Gastrocnemius medialis (tissue), 4 donors: Measurements from ENCODE around the gene TOMM34. TPM values are rescaled to one million over a fixed set of nuclear protein-coding genes. Genes with fewer than 3 reads are reported as not detected.

Source experiments
- ATAC-seq, 2 donors: fragments of 150-250 bp; one replicate each; pipeline ENCODE4 v1.9.1; 2016
- DNase-seq, 2 donors: peaks; one replicate each; pipeline ENCODE4 v3.0.0-alpha.2; 2019
- H3K27ac ChIP-seq, 4 donors: fragments of 200-600 bp; sonication (generic); 1 replicate in 1 of 4; 2 replicates in 3 of 4; pipeline ENCODE4 v1.5.1; 2016 to 2018; ENCODE audit warnings: mild to moderate bottlenecking in 2 of 4, moderate library complexity in 1 of 4
- H3K27me3 ChIP-seq, 3 donors: fragments of 200-600 bp; sonication (generic) in 2 of 3; 1 replicate in 1 of 3; 2 replicates in 2 of 3; pipeline versions ENCODE4 v1.5.1 to v1.6.0; 2016 to 2019; ENCODE audit warnings: mild to moderate bottlenecking in 1 of 3, moderate library complexity in 1 of 3
- H3K36me3 ChIP-seq, 2 donors: fragments of 200-600 bp; sonication (generic) in 1 of 2; one replicate each; pipeline ENCODE4 v1.5.1; 2017 to 2018
- H3K4me1 ChIP-seq, 2 donors: fragments of 200-600 bp; sonication (generic) in 1 of 2; one replicate each; pipeline ENCODE4 v1.5.1; 2016 to 2017; ENCODE audit warnings: mild to moderate bottlenecking in 2 of 2
- H3K4me3 ChIP-seq, 4 donors: fragments of 200-600 bp; sonication (generic) in 3 of 4; 1 replicate in 1 of 4; 2 replicates in 3 of 4; pipeline ENCODE4 v1.5.1; 2016 to 2019; ENCODE audit warnings: mild to moderate bottlenecking in 2 of 4
- H3K9me3 ChIP-seq, 3 donors: fragments of 200-600 bp; sonication (generic) in 2 of 3; 1 replicate in 1 of 3; 2 replicates in 2 of 3; pipeline ENCODE4 v1.5.1; 2016 to 2019
- CTCF ChIP-seq, 5 experiments: fragments of 450-650 bp in 3 of 5; fragments of 200-600 bp in 2 of 5; sonication (generic) in 2 of 5; IDR thresholded peaks in 4 of 5; conservative IDR thresholded peaks in 1 of 5; 1 replicate in 4 of 5; 2 replicates in 1 of 5; pipeline ENCODE4 v1.5.1; 2016 to 2019; ENCODE audit warnings: antibody characterized with exemption in 5 of 5, mild to moderate bottlenecking in 3 of 5, moderate library complexity in 3 of 5
- POLR2A ChIP-seq, 2 donors: fragments of 450-650 bp; IDR thresholded peaks; one replicate each; pipeline ENCODE4 v1.6.1; 2017; ENCODE audit warnings: antibody characterized with exemption in 2 of 2, mild to moderate bottlenecking in 2 of 2, moderate library complexity in 2 of 2
- in situ Hi-C, 4 donors: fragments of 200-750 bp; cut with MboI; loops; one replicate each; pipeline versions ENCODE4 v1.15.0 to v1.8.0; 2017; ENCODE audit warnings: low sequenced_read_pairs in 4 of 4
- intact Hi-C: fragments of 100-400 bp; cut with DNase I; formaldehyde crosslinking; loops from one replicate; pipeline ENCODE4 v1.15.1; 2023; ENCODE audit warnings: low total_unique reads
- total RNA-seq, 4 donors: library from RNA; depleted of rRNA; stranded (reverse); fragments of >200 nt; gene quantifications; one replicate each; pipeline versions ENCODE4 v1.1.0 to v1.2.3, GENCODE V29; 2016

The TOMM34 gene
- total RNA-seq, 4 donors from 2014 or later = 9.8 to 19.2 (median 17.0) TPM

DNA sequence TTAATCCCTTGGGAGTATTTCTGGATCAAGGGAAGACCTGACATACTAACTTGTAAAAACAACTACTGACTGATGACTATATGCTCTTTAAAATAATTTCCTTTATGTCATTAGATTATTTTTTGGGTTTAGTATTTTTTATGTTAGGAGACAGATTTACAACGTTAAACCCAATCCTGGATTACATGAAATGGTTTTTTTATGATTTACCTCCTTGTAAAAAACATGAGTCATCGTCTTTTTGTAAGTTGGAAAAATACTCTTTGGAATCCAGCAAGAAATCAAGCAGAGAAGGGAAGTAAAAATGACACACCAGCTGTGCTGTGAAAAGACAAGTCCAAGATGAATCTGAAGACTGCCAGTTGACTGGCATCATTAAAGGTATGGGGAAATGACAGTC, 12.9 kb upstream of the TOMM34 start:
- H3K4me1 ChIP-seq = no peaks in the 10 kb centered on the region
- no peak for TF ChIP-seq CTCF (IDR thresholded peaks at IDR 0.05 in 4 of 5, conservative IDR thresholded peaks at IDR 0.05 in 1 of 5)
- ATAC-seq = no peak
- H3K27me3 ChIP-seq = no peaks in the 10 kb centered on the region
- no peak overlapping the region for H3K4me3 ChIP-seq
- intact Hi-C loops = no loop called here
- in situ Hi-C loops = loop anchor here in 1 of 4 donors (25.0 kb wide), 1 partner anchor 89 kb away; no protein-coding TSS in a partner anchor
- no peak for DNase-seq
- no peaks in the 10 kb centered on the region for H3K9me3 ChIP-seq
- H3K36me3 ChIP-seq = peaks cover 0 to 38% of the 10 kb centered on the region in 2 donors
- no peak overlapping the region for H3K27ac ChIP-seq

GRCh38 chr20:44970243-44970757, 10.1 kb upstream of the TOMM34 start:
- H3K4me1 ChIP-seq = peaks cover 11 to 15% of the 10 kb centered on the region in 2 donors
- no peak overlapping the region for H3K27ac ChIP-seq
- no peak overlapping the region for H3K4me3 ChIP-seq

DNA sequence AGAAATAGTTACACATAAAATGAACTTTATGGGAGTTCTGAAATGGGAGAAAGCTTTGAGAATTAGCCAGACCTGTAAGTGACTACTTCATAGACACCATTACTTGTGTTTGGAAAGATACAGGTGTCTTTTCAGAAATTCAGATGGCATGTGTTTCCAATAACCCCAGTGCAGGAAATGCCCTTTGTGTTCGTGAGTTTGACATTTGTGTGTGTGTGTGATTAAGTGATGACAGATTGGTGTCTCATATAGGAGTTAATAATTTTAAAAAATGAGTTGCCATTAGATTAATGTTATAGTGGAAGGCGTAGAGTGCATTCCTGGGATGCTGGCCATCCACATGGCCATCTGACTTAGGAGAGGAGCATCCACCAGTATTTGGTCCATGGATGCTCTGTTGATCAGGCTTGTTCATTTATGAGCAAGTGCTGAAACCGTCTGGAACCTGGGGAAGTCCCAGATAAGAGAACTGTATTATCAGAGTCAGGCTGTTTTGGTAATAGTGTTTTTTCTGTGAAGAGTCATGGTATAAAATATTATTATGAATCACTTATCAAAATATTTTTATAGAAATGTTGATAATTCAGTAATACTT, 9.2 kb upstream of the TOMM34 start:
- ATAC-seq (no peak), DNase-seq (no peak)
- intact Hi-C loops (loop anchor here (5.0 to 10.0 kb wide), 3 partner anchors 232 to 1433 kb away; partner anchors contain the start of gene IFT52), in situ Hi-C loops (loop anchor here in 1 of 4 donors (25.0 kb wide), 1 partner anchor 93 kb away; no protein-coding TSS in a partner anchor)
- TF ChIP-seq CTCF (IDR thresholded peaks at IDR 0.05 in 4 of 5, conservative IDR thresholded peaks at IDR 0.05 in 1 of 5) (no peak), POLR2A (IDR thresholded peaks at IDR 0.05) (no peak)
- Histone ChIP-seq H3K27ac (no peak overlapping the region), H3K4me1 (peaks cover 11 to 15% of the 10 kb centered on the region in 2 donors), H3K36me3 (peaks cover 0 to 25% of the 10 kb centered on the region in 2 donors), H3K4me3 (no peak overlapping the region), H3K9me3 (no peaks in the 10 kb centered on the region), H3K27me3 (no peaks in the 10 kb centered on the region)

More at GRCh38 chr20:44970243-44970757, 10.1 kb upstream of the TOMM34 start:
- in situ Hi-C loops = loop anchor here in 1 of 4 donors (25.0 kb wide), 1 partner anchor 92 kb away; no protein-coding TSS in a partner anchor
- intact Hi-C loops = no loop called here
- TF ChIP-seq POLR2A (IDR thresholded peaks at IDR 0.05) (no peak), CTCF (IDR thresholded peaks at IDR 0.05 in 4 of 5, conservative IDR thresholded peaks at IDR 0.05 in 1 of 5) (no peak)
- no peak for ATAC-seq
- DNase-seq = no peak
- Histone ChIP-seq H3K27me3 (no peaks in the 10 kb centered on the region), H3K9me3 (no peaks in the 10 kb centered on the region), H3K36me3 (peaks cover 0 to 34% of the 10 kb centered on the region in 2 donors)

DNA sequence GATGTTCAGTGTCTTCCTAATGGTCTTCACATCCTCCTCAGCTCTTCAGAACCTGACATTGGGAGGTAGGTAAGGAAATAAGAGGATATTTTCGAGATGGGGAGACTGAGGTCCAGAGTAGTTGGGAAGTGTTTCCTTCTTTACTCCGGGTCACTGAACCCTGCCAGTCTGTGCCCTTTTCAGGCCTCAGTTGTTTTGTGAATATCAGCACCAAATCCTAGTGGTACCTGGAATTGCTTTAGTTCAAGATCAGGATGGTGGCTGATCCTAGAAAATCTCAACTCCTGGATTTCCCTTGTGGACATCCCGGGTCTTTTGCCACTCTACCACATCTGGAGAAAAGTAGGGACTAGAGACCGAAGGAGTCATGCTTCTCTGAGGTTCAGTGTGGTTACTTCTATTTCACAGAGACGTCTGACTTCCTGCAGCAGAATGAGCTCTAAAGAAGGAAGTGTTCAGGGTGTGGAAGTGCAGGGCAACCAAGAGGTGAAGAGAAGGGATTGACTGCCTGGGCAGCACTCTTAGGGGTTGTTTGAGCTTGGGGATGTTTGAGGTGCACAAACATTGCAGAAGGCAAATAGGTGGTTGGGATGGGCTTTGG, 7.1 kb upstream of the TOMM34 start:
- Histone ChIP-seq H3K36me3 (peaks cover 0 to 4% of the 10 kb centered on the region in 2 donors), H3K9me3 (no peaks in the 10 kb centered on the region), H3K27ac (peak overlapping the region; percentile 88 to 91 (median 90)), H3K4me1 (peaks cover 11 to 15% of the 10 kb centered on the region in 2 donors), H3K4me3 (peak overlapping the region; percentile 73 to 100 (median 92)), H3K27me3 (no peaks in the 10 kb centered on the region)
- DNase-seq = no peak
- intact Hi-C loops = loop anchor here (5.0 to 10.0 kb wide), 3 partner anchors 230 to 1435 kb away; partner anchors contain the start of gene IFT52
- in situ Hi-C loops = loop anchor here in 1 of 4 donors (25.0 kb wide), 1 partner anchor 95 kb away; no protein-coding TSS in a partner anchor
- peak in 1 of 2 donors; percentile 23 for ATAC-seq
- TF ChIP-seq POLR2A (IDR thresholded peaks at IDR 0.05) (no peak), CTCF (IDR thresholded peaks at IDR 0.05 in 4 of 5, conservative IDR thresholded peaks at IDR 0.05 in 1 of 5) (no peak)
